ENCODE results near the gene ALDOB.

DNA sequence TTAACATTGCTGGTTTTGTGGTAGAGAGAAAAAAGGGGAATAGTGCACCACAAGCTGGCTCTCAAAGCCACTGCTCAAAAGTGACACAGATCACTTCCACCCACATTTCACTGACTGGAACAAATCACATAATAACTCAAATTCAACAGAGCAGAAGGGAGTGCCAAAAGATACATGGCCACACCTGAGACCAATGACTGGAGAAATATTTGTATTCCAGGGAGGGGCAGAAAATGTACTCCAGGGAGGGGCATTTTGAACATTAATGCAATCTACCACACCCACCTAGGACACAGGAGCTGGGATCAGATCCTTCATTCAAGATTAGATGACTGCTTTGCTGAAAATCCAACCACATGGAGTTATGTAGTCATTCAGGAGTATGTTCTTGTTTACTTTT lies 44.8 kb upstream of the ALDOB start:
- TF ChIP-seq, protein P1, sequence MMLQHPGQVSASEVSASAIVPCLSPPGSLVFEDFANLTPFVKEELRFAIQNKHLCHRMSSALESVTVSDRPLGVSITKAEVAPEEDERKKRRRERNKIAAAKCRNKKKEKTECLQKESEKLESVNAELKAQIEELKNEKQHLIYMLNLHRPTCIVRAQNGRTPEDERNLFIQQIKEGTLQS (IDR thresholded peaks at IDR 0.05; ENCODE audit: insufficient read depth, low read depth, low read length): no peak
- TF ChIP-seq BRCA1 (IDR thresholded peaks at IDR 0.05; ENCODE audit: low read depth, low read length) (no peak), POLR2A (IDR thresholded peaks at IDR 0.05; ENCODE audit: control extremely low read depth in 1 of 2, low read depth in 2 of 2, low read length in 2 of 2) (no peak), TAF1 (IDR thresholded peaks at IDR 0.05; ENCODE audit: low read depth, low read length) (no peak), SP1 (IDR thresholded peaks at IDR 0.05; ENCODE audit: low read depth, low read length) (no peak), CHD1 (IDR thresholded peaks at IDR 0.05; ENCODE audit: low read depth, low read length) (no peak), EGR1 (IDR thresholded peaks at IDR 0.05; ENCODE audit: borderline replicate concordance, low read depth, low read length) (no peak), EZH2 (IDR thresholded peaks at IDR 0.05; ENCODE audit: low read depth, low read length, severe bottlenecking) (no peak), YY1 (IDR thresholded peaks at IDR 0.05; ENCODE audit: low read depth, low read length) (no peak), KDM1A (IDR thresholded peaks at IDR 0.05; ENCODE audit: borderline replicate concordance, low read length) (no peak), HDAC6 (IDR thresholded peaks at IDR 0.05; ENCODE audit: low read depth, low read length) (no peak)
- TF ChIP-seq, protein P2, sequence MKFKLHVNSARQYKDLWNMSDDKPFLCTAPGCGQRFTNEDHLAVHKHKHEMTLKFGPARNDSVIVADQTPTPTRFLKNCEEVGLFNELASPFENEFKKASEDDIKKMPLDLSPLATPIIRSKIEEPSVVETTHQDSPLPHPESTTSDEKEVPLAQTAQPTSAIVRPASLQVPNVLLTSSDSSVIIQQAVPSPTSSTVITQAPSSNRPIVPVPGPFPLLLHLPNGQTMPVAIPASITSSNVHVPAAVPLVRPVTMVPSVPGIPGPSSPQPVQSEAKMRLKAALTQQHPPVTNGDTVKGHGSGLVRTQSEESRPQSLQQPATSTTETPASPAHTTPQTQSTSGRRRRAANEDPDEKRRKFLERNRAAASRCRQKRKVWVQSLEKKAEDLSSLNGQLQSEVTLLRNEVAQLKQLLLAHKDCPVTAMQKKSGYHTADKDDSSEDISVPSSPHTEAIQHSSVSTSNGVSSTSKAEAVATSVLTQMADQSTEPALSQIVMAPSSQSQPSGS (IDR thresholded peaks at IDR 0.05; ENCODE audit: low read length): no peak
- TF ChIP-seq, protein P3, sequence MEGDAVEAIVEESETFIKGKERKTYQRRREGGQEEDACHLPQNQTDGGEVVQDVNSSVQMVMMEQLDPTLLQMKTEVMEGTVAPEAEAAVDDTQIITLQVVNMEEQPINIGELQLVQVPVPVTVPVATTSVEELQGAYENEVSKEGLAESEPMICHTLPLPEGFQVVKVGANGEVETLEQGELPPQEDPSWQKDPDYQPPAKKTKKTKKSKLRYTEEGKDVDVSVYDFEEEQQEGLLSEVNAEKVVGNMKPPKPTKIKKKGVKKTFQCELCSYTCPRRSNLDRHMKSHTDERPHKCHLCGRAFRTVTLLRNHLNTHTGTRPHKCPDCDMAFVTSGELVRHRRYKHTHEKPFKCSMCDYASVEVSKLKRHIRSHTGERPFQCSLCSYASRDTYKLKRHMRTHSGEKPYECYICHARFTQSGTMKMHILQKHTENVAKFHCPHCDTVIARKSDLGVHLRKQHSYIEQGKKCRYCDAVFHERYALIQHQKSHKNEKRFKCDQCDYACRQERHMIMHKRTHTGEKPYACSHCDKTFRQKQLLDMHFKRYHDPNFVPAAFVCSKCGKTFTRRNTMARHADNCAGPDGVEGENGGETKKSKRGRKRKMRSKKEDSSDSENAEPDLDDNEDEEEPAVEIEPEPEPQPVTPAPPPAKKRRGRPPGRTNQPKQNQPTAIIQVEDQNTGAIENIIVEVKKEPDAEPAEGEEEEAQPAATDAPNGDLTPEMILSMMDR (IDR thresholded peaks at IDR 0.05; ENCODE audit: control extremely low read depth in 1 of 3, insufficient read depth in 1 of 3, low read depth in 1 of 3, low read length in 3 of 3): no peak
- TF ChIP-seq, protein P4, sequence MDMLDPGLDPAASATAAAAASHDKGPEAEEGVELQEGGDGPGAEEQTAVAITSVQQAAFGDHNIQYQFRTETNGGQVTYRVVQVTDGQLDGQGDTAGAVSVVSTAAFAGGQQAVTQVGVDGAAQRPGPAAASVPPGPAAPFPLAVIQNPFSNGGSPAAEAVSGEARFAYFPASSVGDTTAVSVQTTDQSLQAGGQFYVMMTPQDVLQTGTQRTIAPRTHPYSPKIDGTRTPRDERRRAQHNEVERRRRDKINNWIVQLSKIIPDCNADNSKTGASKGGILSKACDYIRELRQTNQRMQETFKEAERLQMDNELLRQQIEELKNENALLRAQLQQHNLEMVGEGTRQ (IDR thresholded peaks at IDR 0.05; ENCODE audit: low read length): no peak
